ENCODE results near the gene NOS1. TPM values are rescaled to one million over a fixed set of nuclear protein-coding genes. Genes with fewer than 3 reads are reported as not detected.
"Not testable (repeated sequence)": the region's sequence is repeated elsewhere in the genome, so short reads cannot be mapped to it uniquely, and the experiment has no call there.

NOS1 gene
- total RNA-seq, 4 donors from 2014 or later = 6.4 to 39.9 (median 8.9) TPM

DNA sequence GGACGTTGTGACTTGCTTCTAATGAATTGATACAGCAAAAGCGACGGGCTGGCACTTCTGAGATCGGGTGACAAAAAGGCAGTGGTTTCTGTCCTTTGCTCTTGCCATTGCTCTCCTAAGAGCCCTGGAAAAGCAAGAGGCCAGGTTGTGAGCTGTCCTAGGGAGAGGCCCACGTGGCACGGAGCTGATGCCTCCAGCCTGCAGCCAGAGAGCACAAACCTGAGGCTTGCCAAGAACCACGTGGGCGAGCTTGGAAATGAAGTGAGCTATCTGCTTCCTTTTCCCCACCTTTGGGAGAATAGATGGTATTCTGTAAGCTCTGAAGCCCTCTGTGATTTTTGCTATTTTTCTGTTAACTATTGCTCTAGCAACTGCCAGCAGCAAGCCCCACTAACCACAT, 26.4 kb upstream of the NOS1 start:
- Histone ChIP-seq H3K36me3 (no peaks in the 10 kb centered on the region), H3K4me1 (peaks cover 0 to 9% of the 10 kb centered on the region in 2 donors), H3K27me3 (no peaks in the 10 kb centered on the region), H3K4me3 (no peak overlapping the region), H3K9me3 (no peaks in the 10 kb centered on the region), H3K27ac (peak overlapping the region in 2 of 4 donors; percentile 18 to 23)
- intact Hi-C loops (cut with DNase I; ENCODE audit: low total_unique reads) (no loop called here), in situ Hi-C loops (cut with MboI; ENCODE audit: low sequenced_read_pairs in 4 of 4) (no loop called here)
- ATAC-seq = peak; percentile 82 to 87
- TF ChIP-seq POLR2A (IDR thresholded peaks at IDR 0.05) = no peak
- TF ChIP-seq, protein P1, sequence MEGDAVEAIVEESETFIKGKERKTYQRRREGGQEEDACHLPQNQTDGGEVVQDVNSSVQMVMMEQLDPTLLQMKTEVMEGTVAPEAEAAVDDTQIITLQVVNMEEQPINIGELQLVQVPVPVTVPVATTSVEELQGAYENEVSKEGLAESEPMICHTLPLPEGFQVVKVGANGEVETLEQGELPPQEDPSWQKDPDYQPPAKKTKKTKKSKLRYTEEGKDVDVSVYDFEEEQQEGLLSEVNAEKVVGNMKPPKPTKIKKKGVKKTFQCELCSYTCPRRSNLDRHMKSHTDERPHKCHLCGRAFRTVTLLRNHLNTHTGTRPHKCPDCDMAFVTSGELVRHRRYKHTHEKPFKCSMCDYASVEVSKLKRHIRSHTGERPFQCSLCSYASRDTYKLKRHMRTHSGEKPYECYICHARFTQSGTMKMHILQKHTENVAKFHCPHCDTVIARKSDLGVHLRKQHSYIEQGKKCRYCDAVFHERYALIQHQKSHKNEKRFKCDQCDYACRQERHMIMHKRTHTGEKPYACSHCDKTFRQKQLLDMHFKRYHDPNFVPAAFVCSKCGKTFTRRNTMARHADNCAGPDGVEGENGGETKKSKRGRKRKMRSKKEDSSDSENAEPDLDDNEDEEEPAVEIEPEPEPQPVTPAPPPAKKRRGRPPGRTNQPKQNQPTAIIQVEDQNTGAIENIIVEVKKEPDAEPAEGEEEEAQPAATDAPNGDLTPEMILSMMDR (IDR thresholded peaks at IDR 0.05 in 4 of 5, conservative IDR thresholded peaks at IDR 0.05 in 1 of 5) = no peak
- peak; percentile 43 to 56 for DNase-seq

DNA sequence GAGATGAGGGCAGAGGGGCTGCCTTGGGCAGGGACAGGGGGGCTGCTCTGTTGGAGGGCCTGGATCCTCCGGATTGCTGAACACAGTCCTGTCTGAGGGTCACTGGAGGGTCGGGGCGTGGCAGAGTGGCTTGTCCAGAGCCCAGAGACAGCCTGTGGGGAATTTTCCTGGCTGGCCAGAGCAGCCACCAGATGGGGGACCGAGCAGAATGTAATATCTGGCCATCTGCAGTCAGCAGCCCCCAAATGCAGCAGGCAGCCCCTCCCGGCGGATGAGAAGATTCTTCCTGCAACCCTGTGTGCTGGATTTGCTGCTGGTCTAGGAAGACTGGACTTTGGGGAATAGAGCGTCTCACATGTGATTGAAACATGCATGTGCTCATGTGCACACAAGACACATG, 23.3 kb upstream of the NOS1 start:
- H3K4me3 ChIP-seq = no peak overlapping the region
- no peaks in the 10 kb centered on the region for H3K36me3 ChIP-seq
- ATAC-seq = no peak
- no peak overlapping the region for H3K27ac ChIP-seq
- H3K4me1 ChIP-seq = peaks cover 0 to 9% of the 10 kb centered on the region in 2 donors
- H3K27me3 ChIP-seq = no peaks in the 10 kb centered on the region
- H3K9me3 ChIP-seq = no peaks in the 10 kb centered on the region
- no peak for TF ChIP-seq POLR2A (IDR thresholded peaks at IDR 0.05)
- TF ChIP-seq, protein P1 (IDR thresholded peaks at IDR 0.05 in 4 of 5, conservative IDR thresholded peaks at IDR 0.05 in 1 of 5) = no peak
- in situ Hi-C loops (cut with MboI; ENCODE audit: low sequenced_read_pairs in 4 of 4) (no loop called here), intact Hi-C loops (cut with DNase I; ENCODE audit: low total_unique reads) (no loop called here)
- no peak for DNase-seq

DNA sequence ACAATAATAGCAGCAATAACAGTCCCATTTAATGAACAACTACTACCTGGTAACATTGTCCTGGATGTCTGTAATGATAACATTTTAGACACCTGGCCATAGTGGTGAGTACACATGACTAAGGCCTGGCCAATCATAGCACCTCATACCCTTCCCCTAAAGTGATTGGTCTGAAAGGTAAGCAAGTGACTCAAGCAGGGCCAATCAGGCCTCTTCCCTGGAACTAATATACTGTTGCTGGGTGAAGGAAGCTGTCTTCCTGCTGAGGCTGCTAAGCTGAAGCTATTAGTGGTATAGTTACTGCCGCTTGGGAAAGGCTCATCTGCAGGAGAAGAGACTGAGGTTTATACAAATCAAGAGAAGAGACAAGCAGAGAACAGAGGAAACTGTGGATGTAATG, 18.7 kb upstream of the NOS1 start:
- Histone ChIP-seq H3K27me3 (no peaks in the 10 kb centered on the region), H3K4me3 (no peak overlapping the region), H3K27ac (no peak overlapping the region), H3K36me3 (no peaks in the 10 kb centered on the region), H3K4me1 (no peaks in the 10 kb centered on the region), H3K9me3 (no peaks in the 10 kb centered on the region)
- no peak for DNase-seq
- in situ Hi-C loops (cut with MboI; ENCODE audit: low sequenced_read_pairs in 4 of 4) = no loop called here
- TF ChIP-seq POLR2A (IDR thresholded peaks at IDR 0.05) = no peak
- TF ChIP-seq, protein P1 (IDR thresholded peaks at IDR 0.05 in 4 of 5, conservative IDR thresholded peaks at IDR 0.05 in 1 of 5) = no peak
- intact Hi-C loops (cut with DNase I; ENCODE audit: low total_unique reads) = no loop called here
- ATAC-seq = no peak

DNA sequence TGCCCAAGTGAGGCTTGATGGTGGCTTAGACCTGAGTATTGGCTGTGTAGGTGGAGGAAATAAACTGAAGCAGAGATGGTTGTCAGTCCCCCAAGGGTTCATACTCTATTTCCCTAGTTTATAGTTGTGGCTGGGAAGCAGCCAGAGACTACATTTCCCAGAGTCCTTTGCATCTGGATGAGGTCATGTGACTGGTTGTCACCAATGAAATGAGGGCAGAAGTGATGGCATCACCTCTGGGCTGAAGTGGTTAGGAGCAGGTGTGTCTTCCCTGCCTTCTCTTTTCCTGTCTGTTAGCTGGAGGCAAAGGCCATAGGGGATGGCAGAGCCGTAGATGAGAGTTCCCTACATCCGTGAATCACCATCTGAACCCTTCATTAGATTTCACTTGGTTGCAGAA, 16.3 kb upstream of the NOS1 start:
- no peaks in the 10 kb centered on the region for H3K4me1 ChIP-seq
- TF ChIP-seq, protein P1 (IDR thresholded peaks at IDR 0.05 in 4 of 5, conservative IDR thresholded peaks at IDR 0.05 in 1 of 5) = no peak
- no peak for TF ChIP-seq POLR2A (IDR thresholded peaks at IDR 0.05)
- no peak overlapping the region for H3K27ac ChIP-seq
- H3K4me3 ChIP-seq = no peak overlapping the region
- H3K27me3 ChIP-seq = no peaks in the 10 kb centered on the region
- DNase-seq = peak in 1 of 2 donors; percentile 36
- peak; percentile 42 to 94 for ATAC-seq
- H3K36me3 ChIP-seq = no peaks in the 10 kb centered on the region
- in situ Hi-C loops (cut with MboI; ENCODE audit: low sequenced_read_pairs in 4 of 4) (no loop called here), intact Hi-C loops (cut with DNase I; ENCODE audit: low total_unique reads) (no loop called here)
- H3K9me3 ChIP-seq = no peaks in the 10 kb centered on the region

DNA sequence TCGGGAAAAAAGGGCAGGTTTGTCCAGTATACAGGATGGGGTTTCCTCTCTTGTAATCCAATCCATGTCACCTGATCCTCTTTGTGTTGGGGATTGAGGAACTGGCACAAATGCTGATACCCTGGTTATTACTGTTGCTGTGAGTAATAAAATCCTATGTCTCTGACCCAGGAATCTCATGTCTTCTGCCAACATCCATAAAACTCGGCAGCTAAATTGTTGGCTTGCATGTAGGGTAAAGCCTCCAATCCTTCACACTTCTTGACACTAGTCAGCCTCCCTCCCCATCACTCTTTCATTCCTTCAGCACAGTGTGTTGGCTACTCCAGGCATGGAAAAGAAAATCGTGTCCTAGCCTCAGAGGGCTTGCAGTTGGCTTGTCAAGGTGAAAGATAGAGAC, 9.2 kb upstream of the NOS1 start:
- DNase-seq = peak in 1 of 2 donors; percentile 12
- intact Hi-C loops (cut with DNase I; ENCODE audit: low total_unique reads) = no loop called here
- in situ Hi-C loops (cut with MboI; ENCODE audit: low sequenced_read_pairs in 4 of 4) = loop anchor here in 3 of 4 donors (5.0 to 25.0 kb wide), 2 partner anchors 217 to 467 kb away; no protein-coding TSS in a partner anchor

DNA sequence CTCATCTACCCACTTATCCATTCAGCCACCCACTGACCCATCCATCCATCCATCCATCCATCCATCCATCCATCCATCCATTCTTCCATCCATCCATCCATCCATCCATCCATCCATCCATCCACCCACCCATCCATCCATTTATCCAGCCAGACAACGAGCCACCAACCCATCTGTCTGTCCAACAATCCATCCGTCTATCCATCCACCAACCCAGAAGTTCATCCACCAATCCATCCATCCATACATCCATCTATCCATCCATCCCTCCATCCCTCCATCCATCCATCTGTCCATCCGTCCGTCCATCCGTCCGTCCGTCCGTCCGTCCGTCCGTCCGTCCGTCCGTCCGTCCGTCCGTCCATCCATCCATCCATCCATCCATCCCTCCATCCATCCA, 8.6 kb upstream of the NOS1 start:
- peak overlapping the region in 1 of 4 donors; percentile 53 for H3K27ac ChIP-seq
- H3K4me1 ChIP-seq, DNase-seq, H3K4me3 ChIP-seq, ATAC-seq, H3K27me3 ChIP-seq, H3K9me3 ChIP-seq, H3K36me3 ChIP-seq: not testable (repeated sequence)
- in situ Hi-C loops (cut with MboI; ENCODE audit: low sequenced_read_pairs in 4 of 4) (loop anchor here (5.0 to 25.0 kb wide), 5 partner anchors 215 to 467 kb away; no protein-coding TSS in a partner anchor), intact Hi-C loops (cut with DNase I; ENCODE audit: low total_unique reads) (loop anchor here (5.0 to 10.0 kb wide), 2 partner anchors 162 to 305 kb away; no protein-coding TSS in a partner anchor)

More for the DNA sequence above, 9.2 kb upstream of the NOS1 start:
- peak; percentile 43 to 79 for ATAC-seq
- no peak overlapping the region for H3K4me3 ChIP-seq
- TF ChIP-seq POLR2A (IDR thresholded peaks at IDR 0.05) = no peak
- TF ChIP-seq, protein P1 (IDR thresholded peaks at IDR 0.05 in 4 of 5, conservative IDR thresholded peaks at IDR 0.05 in 1 of 5) = no peak
- no peaks in the 10 kb centered on the region for H3K27me3 ChIP-seq
- H3K9me3 ChIP-seq = no peaks in the 10 kb centered on the region
- H3K27ac ChIP-seq = peak overlapping the region in 2 of 4 donors; percentile 25 to 53
- no peaks in the 10 kb centered on the region for H3K36me3 ChIP-seq
- peaks cover 8 to 9% of the 10 kb centered on the region in 2 donors for H3K4me1 ChIP-seq
